ENCODE measurements around the gene VTI1A. TPM values are rescaled to one million over a fixed set of nuclear protein-coding genes. Genes with fewer than 3 reads are reported as not detected.

VTI1A gene
- total RNA-seq, 1 experiment from 2014 or later = 22.0 TPM

- H3K23me2 ChIP-seq (ENCODE audit: insufficient read length, low read depth, low read length, poor library complexity, severe bottlenecking) = no peaks in the 10 kb centered on the region
- H2AFZ ChIP-seq (ENCODE audit: low read length) = no peak overlapping the region
- no peaks in the 10 kb centered on the region for H3K27me3 ChIP-seq (ENCODE audit: insufficient read depth, low read length)
- no peaks in the 10 kb centered on the region for H3K9me3 ChIP-seq (ENCODE audit: control insufficient read depth, low read depth, low read length)
- WGBS (ENCODE audit: extremely low coverage, insufficient read length, low lambda C conversion rate) = 100% methylated on average over 2 of the region's 4 CpGs
- H2BK120ac ChIP-seq (ENCODE audit: low read depth, low read length, poor library complexity, severe bottlenecking) = no peak overlapping the region
- H3K36me3 Mint-ChIP-seq (ENCODE audit: insufficient read depth in 1 of 3, low read depth in 3 of 3) = peaks cover 0 to 3% (median 2%) of the 10 kb centered on the region in 3 experiments; a peak in 3 of 7 replicates
- no peak overlapping the region for H2BK12ac ChIP-seq (ENCODE audit: insufficient read length, low read depth, low read length)
- H4K8ac ChIP-seq (replicated peaks; ENCODE audit: insufficient read length, low read depth, low read length) = no peak overlapping the region
- no peak overlapping the region for H3K27ac ChIP-seq (ENCODE audit: insufficient read length, low read depth, low read length)
- H3K14ac ChIP-seq (ENCODE audit: insufficient read depth, low read length) = no peak overlapping the region
- peaks cover 10% of the 10 kb centered on the region for H3K4me1 ChIP-seq (ENCODE audit: insufficient read depth, low read length)
- TF ChIP-seq CTCF (conservative IDR thresholded peaks at IDR 0.05) = no peak
- H3T11ph ChIP-seq (ENCODE audit: low read length) = no peak overlapping the region
- H3K4me3 Mint-ChIP-seq = no peak overlapping the region
- H4K20me1 ChIP-seq (ENCODE audit: control insufficient read depth, insufficient read depth, insufficient read length) = no peaks in the 10 kb centered on the region
- H3K79me1 ChIP-seq (ENCODE audit: insufficient read depth, low read depth, low read length, poor library complexity, severe bottlenecking) = no peaks in the 10 kb centered on the region
- H3K4me2 ChIP-seq (ENCODE audit: insufficient read depth, insufficient read length, low read length) = no peak overlapping the region
- no peak overlapping the region for H3K18ac ChIP-seq (ENCODE audit: insufficient read length, low read depth, low read length)
- no peaks in the 10 kb centered on the region for H3K9me3 Mint-ChIP-seq
- H3K23ac ChIP-seq (ENCODE audit: insufficient read length, low read depth, low read length) = no peak overlapping the region
- H2AK5ac ChIP-seq (ENCODE audit: insufficient read length, low read length) = no peak overlapping the region
- H2BK15ac ChIP-seq (ENCODE audit: low read depth, low read length) = no peak overlapping the region
- no peak overlapping the region for H2BK5ac ChIP-seq (ENCODE audit: insufficient read length, low read length)
- H3K79me2 ChIP-seq (ENCODE audit: insufficient read depth, low read length) = no peaks in the 10 kb centered on the region
- no peak overlapping the region for H4K5ac ChIP-seq (ENCODE audit: insufficient read length, low read depth, low read length)
- H3K4me1 Mint-ChIP-seq = peaks cover 33 to 37% of the 10 kb centered on the region in 2 experiments
- H2BK20ac ChIP-seq (ENCODE audit: low read depth, low read length, poor library complexity, severe bottlenecking) = no peak overlapping the region
- no peak overlapping the region for H3K4ac ChIP-seq (ENCODE audit: low read depth, low read length)
- H3K56ac ChIP-seq (ENCODE audit: insufficient read length, low read depth, low read length) = no peak overlapping the region
- H3K27me3 Mint-ChIP-seq (ENCODE audit: low read depth) = no peaks in the 10 kb centered on the region
- H3K27ac Mint-ChIP-seq = no peak overlapping the region; a peak in 1 of 7 replicates
- H4K91ac ChIP-seq (ENCODE audit: insufficient read length, low read depth, low read length) = no peak overlapping the region
- no peak overlapping the region for H3K9ac ChIP-seq (ENCODE audit: extremely low read depth, insufficient read length, low read length)
- no peak for DNase-seq
These were observed 288.2 kb downstream of the VTI1A start for GRCh38 chr10:112735041-112735695.

Data from H9 (cell line).